Activated T-helper 1 cell treated with anti-CD3 and anti-CD28 coated beads, Interleukin-2, amount 50 U/mL, for 16 hours (primary cell): ENCODE results near the gene DLK2.
A peak's percentile ranks its signal among the peaks of the same experiment; 100 is the strongest.
"Not testable (repeated sequence)": the region's sequence is repeated elsewhere in the genome, so short reads cannot be mapped to it uniquely, and the experiment has no call there.

Experiments used
- DNase-seq, 2 donors: peaks; one replicate each; pipeline ENCODE4 v3.0.0-alpha.2; 2020; ENCODE audit warnings: low read depth in 1 of 2, low spot score in 1 of 2

DLK2 gene

DNA sequence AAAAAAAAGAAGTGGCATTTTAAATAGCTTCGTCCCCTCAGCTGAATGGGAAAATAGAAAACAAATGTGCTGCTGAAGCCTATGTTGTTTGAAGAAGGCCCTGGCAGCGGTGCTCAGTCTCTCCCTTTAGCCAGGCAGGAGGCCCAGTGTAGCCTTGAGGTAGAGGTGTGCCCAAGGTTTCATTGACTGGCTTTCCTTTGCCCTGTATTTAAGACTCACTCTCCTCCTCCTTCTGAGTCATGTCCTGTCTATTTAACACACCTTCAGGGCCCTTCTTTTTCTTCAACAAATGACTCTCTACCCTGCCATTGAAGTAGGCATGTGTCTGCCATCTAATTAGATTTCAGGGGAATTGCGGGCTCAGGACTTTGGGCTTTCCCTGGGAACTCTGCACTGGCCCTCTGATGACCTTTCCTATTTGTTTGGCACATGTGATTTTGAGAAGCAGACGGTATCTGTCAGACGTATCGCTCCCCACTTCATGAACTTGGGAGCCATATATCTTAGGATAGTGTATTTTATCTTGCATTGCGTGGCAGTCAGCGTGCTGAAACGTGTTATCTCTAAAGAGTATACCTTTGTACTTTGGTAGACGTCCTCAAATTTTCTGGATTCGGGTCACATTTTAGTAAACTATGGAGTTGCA lies 26.4 kb upstream of the DLK2 start:
- DNase-seq = no peak

DNA sequence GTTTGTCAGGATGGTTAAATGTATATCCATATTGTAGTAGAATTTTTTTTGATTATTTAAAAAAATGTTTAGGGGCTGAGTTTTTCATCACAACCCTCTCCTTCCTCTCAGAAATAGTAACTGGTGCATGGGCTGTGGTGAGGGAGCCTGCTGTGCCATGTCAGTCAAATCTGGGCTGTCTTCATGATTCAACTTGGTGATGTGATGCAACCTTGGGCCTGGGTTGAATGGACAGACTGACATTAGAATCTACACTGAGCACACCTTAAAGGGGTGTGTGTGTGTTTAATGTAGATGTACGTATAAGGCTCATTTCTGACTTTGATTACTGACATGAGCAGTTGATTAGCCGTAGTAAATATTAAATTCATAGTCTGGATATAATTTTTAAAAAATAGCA lies 25.7 kb upstream of the DLK2 start:
- DNase-seq = no peak

DNA sequence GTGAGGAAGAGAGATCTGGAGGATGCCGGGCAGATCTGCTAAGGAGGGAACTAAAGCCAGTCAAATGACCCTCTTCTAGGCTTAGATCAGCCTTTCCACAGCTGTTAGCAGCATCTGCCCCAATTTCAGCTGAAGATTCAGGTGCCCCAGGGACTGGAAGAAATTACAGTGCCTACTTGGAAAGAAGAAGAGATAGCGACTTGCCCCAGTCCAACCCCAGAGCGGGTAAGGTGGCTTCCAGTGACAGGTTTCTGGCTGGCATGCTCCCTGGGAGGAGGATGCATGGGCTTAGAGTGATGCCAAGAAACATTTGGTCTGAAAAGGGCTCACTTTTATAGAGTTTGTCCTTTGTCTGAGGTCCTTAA lies 22.6 kb upstream of the DLK2 start:
- DNase-seq = no peak

DNA sequence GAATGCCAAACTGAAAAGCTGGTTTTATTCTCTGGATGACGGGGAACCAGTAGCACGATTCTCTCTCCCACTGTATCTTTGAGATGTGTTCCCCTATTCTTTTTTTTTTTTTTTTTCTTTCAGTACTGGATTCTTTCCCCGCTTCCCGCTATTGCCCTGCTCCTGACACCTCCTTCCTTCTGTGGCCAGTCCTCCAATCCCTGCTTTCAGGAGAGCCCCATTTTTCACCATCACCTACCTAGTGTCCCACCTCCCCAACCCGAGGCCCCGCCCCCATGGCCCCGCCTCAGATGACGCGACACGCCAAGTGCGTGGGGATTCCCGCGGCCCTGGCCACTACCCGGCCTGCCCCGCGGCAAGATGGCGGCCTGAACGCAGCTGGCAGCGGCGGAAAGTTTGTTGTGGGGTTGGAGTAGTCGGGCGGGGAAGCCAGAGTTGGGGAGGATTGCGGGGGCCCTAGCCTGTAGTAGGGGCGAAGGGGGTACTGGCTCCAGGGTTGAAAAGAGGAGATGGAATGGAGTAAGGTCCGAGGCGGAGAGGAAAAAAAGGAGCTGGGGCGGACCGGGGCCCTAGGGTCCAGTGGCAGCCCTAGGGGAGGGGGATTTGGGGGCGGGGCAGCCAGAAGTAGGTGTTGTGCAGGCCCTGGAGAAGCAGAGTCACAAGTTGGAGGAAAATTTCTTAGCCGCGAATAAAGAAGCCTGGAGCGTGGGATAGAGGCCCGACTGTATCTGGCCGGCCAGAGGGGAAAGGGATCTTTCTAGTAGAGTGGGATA lies 22.1 kb upstream of the DLK2 start, which contains the start of gene TJAP1:
Gene TJAP1, plus strand, starts transcription at position 336 of the 773 bp plus-strand sequence. CDS start 21,432 bp downstream, outside the sequence.
- peak; percentile 93 to 96 for DNase-seq

DNA sequence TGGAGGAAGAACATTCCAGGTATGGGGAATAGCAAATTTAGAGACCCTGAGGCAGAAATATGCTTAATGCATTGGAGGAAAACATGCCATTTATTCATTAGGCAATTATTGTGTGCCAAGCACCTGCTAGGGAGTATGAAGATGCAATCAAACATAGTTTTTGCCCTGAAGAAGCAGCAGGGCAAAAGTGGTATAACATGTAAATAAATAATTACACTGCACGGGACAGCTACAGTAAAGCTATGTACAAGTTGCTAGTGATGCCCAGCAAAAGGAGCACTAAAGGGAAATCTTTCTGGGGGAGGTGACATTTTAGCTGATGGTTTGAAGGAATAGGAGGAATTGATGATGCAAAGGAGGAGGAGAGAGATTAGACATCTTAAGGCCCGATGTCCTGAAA lies 21.4 kb upstream of the DLK2 start:
- DNase-seq = no peak

DNA sequence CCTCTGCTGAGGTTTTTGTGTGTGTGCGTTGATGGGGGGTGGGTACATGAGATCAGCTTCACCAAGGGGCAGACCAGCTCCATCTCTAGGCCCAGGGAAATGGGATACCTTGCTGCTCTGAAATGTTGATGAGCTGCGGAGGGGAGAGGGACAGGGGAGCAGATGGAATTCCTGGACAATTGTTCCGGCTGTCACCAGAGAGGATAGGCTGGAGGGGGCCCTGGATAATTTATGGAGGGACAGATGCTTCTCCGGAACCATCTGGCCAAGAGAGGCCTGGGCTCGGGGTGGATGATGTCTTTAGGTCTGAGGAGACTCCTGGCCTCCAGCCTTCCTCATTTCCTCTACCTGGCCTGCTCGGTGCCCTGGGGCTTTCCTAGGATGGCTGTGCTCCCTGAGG lies 20.2 kb upstream of the DLK2 start:
- no peak for DNase-seq

DNA sequence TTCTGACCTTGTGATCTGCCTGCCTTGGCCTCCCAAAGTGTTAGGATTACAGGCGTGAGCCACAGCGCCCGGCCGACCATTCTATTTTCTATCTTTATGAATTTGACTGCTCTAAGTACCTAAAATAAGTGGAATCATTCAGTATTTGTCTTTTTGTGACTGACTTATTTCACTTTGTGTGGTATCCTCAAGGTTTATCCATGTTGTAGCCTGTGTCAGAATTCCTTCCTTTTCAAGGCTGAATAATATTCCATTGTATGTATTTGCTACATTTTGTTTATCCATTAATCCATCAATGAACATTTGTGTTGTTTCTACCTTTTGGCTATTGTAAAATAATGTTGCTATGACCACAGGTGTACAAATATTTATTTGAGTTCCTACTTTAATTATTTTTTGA lies 17.2 kb upstream of the DLK2 start:
- no peak for DNase-seq

DNA sequence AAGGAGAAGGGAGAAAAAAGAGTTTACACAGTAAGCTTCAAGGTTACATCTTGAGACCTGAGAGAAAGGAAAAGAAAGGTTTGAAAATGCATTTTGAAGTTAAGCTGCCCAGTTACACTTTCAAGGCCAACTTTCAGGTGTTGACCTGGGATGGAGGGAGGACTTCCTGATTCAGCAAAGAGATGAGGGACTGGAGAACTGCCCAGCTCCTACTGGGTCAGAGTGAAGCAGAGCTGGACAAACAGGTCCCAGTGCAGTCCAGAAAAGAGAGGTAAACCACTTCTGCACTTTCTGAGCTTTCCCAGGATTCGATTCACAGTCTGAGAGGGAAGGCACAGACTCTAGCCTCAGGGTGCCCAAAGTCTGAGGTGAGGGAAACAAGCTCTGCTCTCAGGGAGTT lies 16.1 kb upstream of the DLK2 start:
- no peak for DNase-seq

DNA sequence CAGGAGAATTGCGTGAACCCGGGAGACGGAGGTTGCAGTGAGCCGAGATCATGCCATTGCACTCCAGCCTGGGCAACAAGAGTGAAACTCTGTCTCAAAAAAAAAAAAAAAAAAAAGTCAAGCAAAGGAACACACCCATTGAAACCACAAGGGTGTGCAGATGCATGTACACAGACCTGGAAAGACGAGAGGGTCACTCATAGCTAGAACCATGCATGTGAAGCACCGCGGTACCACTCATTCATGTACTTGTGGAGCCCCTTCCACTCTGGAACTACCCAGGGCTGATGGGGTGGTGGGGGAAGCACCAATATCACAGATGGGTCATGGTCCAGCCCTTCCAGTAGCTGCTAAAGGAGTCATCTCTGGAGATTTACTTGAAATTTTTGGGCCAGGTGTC lies 14.6 kb upstream of the DLK2 start:
- no peak for DNase-seq

DNA sequence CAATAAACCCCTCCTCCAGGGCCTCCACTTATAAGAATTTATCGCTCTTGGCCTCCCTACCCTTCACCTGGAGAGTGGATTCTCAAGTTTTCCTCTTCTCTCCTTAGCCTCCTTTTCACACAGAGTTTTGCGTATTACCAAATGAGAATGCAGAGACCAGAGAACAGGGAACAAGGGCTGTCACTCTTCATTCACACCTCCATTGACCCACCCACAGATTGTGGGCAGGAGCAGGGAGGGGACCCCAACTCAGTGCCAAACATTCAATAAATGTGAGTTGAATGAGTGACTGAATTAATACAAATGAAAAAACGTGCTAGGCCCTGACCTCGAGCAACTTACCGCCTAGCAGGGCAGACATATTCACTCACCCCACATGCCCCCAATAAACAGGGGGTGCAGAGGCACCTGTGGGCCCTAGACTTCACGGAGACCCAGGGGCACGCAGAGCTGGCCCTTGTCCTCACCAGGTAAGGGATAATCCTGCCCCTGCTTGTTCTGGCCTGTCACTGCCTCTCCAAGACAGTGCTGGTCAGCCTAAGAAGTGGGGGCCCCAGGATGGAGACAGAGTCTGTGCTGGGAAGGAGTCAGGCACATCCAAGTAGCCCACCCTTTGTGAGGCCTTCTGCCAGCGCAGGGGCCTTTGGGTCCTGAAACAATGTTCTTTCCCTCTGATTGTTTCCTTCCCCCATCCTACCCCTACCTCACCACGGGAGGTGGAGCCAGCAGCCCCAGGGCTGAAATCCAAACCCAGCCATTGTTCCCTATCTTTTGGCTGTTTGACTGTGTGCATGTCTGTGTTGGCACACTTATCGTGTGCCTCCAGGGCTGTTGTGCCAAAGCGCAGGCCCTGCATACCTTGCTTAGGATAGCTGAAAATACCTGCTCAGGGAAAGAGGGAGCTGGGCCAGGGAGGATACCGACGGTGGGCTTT lies 13.7 kb upstream of the DLK2 start:
- no peak for DNase-seq

DNA sequence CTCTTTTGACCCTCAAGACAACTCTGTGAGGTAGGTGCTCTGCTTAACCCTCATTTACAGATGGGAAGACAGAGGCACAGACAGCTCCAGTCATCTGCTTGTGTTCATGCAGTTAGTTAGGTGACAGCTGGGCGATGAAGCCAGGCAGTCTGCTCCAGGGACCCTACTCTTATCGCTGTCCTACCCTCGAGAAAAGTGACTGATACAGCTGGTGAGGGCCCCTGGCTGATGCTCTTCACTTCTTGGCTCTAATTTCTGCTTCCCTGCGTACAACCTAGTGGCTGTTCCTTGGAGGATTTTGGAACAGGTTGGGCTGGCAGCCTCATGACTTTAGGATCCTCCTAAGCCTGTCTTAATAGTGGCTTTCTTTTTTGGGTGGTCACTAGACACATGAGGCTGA lies 12.9 kb upstream of the DLK2 start:
- DNase-seq = no peak

DNA sequence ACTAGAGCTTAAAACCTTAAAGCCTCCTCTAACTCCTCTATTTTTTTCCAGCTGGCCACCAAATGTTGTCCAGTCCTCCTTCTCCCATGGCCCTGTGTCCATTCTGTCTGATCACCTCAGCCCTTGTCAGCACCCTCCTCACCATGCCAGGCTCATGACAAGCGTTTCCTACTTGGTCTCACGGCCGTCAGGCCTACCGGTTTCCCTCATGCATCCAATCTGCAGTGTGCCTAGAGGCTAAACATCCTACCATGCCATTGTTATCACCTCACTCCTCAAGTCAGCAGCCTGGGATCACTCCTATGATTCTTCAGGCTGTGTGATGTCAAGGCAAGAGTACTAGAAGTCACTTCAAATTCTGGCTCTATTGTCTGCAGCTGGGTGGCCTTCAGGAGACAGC lies 12.4 kb upstream of the DLK2 start:
- no peak for DNase-seq

DNA sequence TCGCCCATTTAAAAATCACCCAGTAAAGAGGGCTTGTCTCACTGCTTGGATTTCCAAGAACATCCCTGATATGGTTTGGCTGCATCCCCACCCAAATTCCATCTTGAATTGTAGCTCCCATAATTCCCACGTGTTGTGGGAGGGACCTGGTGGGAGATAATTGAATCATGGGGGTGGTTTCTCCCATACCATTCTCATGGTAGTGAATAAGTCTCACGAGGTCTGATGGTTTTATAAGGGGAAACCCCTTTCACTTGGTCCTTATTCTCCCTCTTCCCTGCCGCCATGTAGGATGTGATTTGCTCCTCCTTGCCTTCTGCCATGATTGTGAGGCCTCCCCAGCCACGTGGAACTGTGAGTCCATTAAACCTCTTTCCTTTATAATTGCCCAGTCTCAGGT lies 11.9 kb upstream of the DLK2 start:
- not testable (repeated sequence) for DNase-seq

DNA sequence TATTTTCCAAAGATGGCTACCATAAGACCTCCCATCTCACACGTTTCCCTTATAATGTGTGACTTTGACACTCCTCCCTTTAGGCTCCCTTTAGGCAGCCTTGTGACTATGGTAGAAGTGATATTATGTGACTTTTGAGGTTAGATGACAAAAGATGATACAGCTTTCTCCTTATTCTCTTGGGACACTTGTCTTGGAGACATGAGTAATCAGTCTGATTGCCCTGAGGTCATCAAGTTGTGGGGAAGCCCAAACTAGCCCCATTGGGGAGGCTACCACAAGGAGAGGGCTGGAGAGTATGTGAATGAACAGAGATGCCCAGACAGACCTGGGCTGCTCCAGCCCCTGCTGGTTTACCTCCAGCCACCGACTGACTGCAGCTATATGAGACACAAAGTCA lies 10.6 kb upstream of the DLK2 start:
- no peak for DNase-seq

DNA sequence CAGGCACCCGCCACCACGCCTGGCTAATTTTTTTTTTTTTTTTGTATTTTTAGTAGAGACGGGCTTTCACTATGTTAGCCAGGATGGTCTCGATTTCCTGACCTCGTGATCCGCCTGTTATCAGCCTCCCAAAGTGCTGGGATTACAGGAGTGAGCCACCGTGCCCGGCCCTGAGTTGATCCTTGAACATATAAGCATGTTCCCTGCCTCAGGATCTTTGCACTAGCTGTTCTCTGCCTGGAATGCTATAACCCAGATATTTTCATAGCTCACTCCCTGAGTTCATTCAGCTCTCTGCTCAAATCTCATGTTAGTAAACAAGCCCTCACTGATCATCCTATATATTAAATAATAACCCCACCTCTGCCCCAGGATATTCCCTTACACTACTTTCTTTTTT lies 9.0 kb upstream of the DLK2 start:
- no peak for DNase-seq

DNA sequence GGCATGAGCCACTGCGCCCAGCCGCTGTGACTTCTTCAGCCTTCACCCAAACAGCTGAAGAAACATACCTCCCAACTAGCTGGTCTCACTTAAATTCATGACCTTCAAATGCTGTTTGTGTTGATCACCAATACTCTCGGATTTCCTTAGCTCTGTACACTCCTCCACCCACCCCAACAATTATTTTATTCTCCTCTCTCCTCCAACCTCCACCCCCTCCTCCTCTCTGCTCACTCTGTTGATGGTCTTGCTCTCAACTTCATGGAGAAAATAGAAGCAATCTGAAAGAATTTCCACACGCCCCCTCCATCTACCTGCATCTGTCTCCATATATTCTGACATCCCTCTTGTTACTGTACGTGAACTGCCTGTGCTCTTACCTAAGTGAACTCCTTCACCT lies 6.6 kb upstream of the DLK2 start:
- no peak for DNase-seq

DNA sequence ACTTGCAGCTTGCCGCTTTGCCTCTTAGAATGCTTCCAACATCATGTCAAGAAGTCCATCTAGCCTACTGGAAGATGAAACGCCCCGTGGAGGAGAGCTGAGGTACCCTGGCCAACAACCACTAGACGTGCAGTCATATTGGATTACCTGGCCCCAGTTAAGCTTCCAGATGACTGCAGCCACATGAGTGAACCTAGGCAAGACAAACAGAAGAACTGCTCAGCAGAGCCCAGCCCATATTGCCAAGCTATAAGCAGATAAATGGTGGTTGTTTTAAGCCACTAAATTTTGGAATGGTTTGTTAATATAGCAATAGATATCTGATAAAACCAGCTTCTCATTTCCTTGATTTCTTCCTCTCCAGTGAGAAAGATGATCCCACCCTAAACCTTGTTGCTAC lies 4.7 kb upstream of the DLK2 start:
- no peak for DNase-seq

DNA sequence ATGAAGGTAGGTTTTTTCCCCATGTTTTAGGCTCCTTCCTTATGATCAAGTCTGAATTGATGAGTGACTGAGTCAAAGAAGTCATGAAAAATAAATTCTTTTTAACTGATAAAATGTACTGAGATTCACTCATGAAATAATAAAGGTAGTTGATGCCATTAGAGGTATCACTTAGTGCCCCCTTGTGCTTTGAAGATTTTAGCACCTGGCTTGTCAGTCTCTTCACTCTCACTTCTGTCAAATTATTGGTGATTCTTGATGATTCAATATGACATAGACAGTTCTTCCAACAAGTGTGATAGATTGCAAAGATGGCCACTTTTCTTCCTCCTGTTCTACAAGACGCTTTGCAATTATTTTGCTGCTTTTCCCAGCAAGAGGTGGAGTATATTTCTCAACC lies 4.2 kb upstream of the DLK2 start:
- DNase-seq = no peak

DNA sequence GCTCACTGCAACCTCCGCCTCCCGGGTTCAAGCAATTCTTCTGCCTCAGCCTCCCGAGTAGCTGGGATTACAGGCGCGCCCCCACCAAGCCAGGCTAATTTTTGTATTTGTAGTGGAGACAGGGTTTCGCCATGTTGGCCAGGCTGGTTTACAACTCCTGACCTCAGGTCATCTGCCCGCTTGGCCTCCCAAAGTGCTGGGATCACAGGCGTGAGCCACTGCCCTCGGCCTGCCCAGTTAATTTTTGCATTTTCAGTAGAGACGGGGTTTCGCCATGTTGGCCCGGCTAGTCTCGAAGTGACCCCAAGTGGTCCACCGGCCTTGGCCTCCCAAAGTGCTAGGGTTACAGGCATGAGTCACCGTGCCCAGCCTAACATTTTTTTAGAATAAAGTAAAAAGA lies 2.8 kb upstream of the DLK2 start:
- not testable (repeated sequence) for DNase-seq

DNA sequence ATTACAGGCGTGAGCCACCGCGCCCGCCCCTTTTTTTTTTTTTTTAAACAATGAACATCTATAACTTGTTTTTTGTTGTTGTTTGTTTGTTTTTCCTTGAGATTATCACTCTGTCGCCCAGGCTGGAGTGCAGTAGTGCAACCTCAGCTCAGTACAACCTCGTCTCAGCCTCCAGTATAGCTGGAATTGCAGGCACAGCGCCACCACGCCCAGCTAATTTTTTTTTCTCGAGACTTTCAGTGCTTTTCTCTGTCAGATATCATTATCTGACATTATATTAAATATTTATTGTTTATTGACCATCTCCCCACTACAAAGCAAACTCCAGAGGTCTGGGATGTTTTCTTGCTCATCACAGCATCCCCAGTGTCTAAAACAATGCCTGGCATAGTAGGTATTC lies 2.3 kb upstream of the DLK2 start:
- DNase-seq = no peak

DNA sequence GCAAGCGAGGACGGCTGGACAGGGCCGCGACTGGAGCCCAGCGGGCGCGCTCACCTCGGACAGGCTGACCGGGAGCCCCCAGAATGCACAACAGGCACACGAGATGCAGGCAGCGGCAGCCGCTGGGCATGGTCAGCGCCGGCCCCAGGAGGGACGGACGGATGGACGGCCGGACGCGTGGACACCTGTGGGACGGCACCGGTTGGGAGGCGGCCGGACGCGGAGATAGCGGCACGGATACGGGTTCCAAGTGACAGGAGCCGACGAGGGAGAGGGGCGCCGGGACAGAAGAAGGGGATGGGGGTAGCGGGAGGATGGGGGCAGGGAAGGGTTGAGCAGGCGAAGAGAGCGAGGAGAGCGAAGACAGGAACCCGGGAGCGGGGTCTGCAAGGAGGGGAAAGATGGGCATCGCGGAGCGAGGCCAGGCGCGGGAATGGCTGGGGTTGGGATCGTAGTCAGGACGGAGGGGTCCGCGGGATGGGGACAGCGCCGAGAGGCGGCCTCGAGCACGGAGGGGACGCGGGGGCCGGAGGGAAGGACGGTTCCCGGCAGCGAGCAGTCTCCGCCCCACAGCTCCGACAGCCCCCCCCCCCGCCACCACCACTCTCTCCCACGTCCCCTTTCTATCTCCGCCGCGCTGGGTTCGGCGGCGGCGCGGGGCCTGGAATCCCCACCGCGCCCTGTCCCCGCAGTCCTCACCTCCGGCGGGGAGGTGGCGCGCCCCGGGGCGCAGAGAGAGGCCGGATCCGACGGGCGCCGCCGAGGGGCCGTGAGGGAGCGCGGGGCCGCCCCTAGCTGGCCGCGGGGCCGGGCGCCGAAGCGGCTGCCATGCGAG lies 435 bp downstream of the DLK2 start:
- peak in 1 of 2 donors; percentile 24 for DNase-seq
